ENCODE data around the gene CLN5. TPM values are rescaled to one million over a fixed set of nuclear protein-coding genes. Genes with fewer than 3 reads are reported as not detected.

The CLN5 gene
- 10.9 TPM for total RNA-seq (ENCODE audit: unreplicated experiment)
- long read RNA-seq, full-length matches to known transcripts: 5 of 6 reads
- long read RNA-seq, partial matches to known transcripts: 0 of 6 reads
- long read RNA-seq, other reads (novel, unspliced or antisense): 1 of 6 reads

DNA sequence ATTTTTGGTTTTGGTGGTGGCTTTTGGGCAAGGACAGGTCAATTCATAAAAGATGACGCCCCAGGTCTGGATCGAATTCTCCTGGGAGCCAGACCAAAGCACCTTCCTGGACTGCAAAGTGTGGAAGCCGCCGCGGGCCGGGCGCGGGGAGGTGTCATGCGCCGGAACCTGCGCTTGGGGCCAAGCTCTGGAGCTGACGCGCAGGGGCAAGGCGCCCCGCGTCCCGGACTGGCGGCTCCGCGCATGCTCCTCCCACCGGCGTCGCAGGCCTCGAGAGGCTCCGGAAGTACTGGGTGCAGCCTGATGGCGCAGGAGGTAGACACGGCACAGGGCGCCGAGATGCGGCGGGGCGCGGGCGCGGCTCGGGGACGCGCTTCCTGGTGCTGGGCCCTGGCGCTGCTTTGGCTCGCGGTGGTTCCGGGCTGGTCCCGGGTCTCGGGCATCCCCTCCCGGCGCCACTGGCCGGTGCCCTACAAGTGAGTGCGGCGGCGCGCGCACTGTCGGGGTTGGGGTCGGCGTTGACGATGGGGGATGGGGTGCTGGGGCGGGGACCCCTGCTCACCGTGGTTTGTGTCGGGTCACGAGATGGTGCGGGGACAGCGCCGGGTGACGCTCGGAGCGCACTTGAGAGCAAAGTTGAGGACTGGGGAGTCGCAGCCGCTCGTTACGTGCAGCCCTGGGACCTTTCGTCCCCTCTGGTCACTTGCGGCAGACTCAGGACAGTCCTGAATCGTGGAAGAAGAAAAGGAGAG is at the start of gene CLN5:
CLN5 (plus strand) TSS at position 286 of the 752 bp plus-strand sequence; CDS start at position 304, 18 bp downstream.
- Mint-ChIP-seq H3K27me3 (ENCODE audit: unreplicated experiment) (no peaks in the 10 kb centered on the region), H3K36me3 (ENCODE audit: low read depth, unreplicated experiment) (no peaks in the 10 kb centered on the region), H3K4me3 (ENCODE audit: unreplicated experiment) (peak within 1 kb of the TSS; percentile 96), H3K4me1 (ENCODE audit: unreplicated experiment) (peaks cover 12% of the 10 kb centered on the region), H3K27ac (ENCODE audit: unreplicated experiment) (peak within 1 kb of the TSS; percentile 78), H3K9me3 (ENCODE audit: unreplicated experiment) (no peaks in the 10 kb centered on the region)
- DNase-seq (ENCODE audit: low spot score): peak; percentile 77
- no peak for TF ChIP-seq CTCF (IDR thresholded peaks at IDR 0.05; ENCODE audit: unreplicated experiment)

DNA sequence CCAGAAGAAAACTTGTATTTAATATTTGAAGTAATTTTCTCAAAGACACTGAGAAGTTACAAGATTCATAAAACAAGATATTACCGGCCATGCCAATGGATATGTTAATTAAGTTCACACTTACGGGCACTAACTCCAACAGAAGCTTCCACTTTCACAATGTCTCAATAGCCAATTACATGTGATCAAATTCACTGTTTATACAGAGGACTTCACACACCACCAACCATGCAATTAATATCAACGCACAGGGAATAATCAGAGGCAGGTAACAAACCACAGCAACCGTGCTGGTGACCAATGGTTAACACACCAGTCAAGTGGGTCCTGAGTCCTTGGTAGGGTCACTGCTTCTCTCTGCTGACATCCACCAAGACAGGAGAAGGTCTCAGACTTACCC is 49.5 kb upstream of the CLN5 start:
- no peak overlapping the region for H3K4me3 Mint-ChIP-seq (ENCODE audit: unreplicated experiment)
- DNase-seq (ENCODE audit: low spot score): no peak

GRCh38 chr13:76943646-76944045 is 48.2 kb upstream of the CLN5 start:
- no peaks in the 10 kb centered on the region for H3K9me3 Mint-ChIP-seq (ENCODE audit: unreplicated experiment)
- no peak overlapping the region for H3K27ac Mint-ChIP-seq (ENCODE audit: unreplicated experiment)
- no peak overlapping the region for H3K4me3 Mint-ChIP-seq (ENCODE audit: unreplicated experiment)
- H3K27me3 Mint-ChIP-seq (ENCODE audit: unreplicated experiment): no peaks in the 10 kb centered on the region
- DNase-seq (ENCODE audit: low spot score): no peak
- no peaks in the 10 kb centered on the region for H3K36me3 Mint-ChIP-seq (ENCODE audit: low read depth, unreplicated experiment)
- no peak for TF ChIP-seq CTCF (IDR thresholded peaks at IDR 0.05; ENCODE audit: unreplicated experiment)
- H3K4me1 Mint-ChIP-seq (ENCODE audit: unreplicated experiment): no peaks in the 10 kb centered on the region

More for the DNA sequence above, 49.5 kb upstream of the CLN5 start:
- no peaks in the 10 kb centered on the region for H3K27me3 Mint-ChIP-seq (ENCODE audit: unreplicated experiment)
- H3K4me1 Mint-ChIP-seq (ENCODE audit: unreplicated experiment): no peaks in the 10 kb centered on the region
- no peak overlapping the region for H3K27ac Mint-ChIP-seq (ENCODE audit: unreplicated experiment)
- TF ChIP-seq CTCF (IDR thresholded peaks at IDR 0.05; ENCODE audit: unreplicated experiment): no peak
- no peaks in the 10 kb centered on the region for H3K36me3 Mint-ChIP-seq (ENCODE audit: low read depth, unreplicated experiment)
- H3K9me3 Mint-ChIP-seq (ENCODE audit: unreplicated experiment): no peaks in the 10 kb centered on the region

- Mint-ChIP-seq H3K9me3 (ENCODE audit: unreplicated experiment) (no peaks in the 10 kb centered on the region), H3K27ac (ENCODE audit: unreplicated experiment) (no peak overlapping the region), H3K27me3 (ENCODE audit: unreplicated experiment) (no peaks in the 10 kb centered on the region), H3K4me3 (ENCODE audit: unreplicated experiment) (no peak overlapping the region), H3K4me1 (ENCODE audit: unreplicated experiment) (no peaks in the 10 kb centered on the region), H3K36me3 (ENCODE audit: low read depth, unreplicated experiment) (no peaks in the 10 kb centered on the region)
- TF ChIP-seq CTCF (IDR thresholded peaks at IDR 0.05; ENCODE audit: unreplicated experiment): no peak
- DNase-seq (ENCODE audit: low spot score): no peak
Observed at GRCh38 chr13:76944456-76944855, 47.4 kb upstream of the CLN5 start.

GRCh38 chr13:76948149-76948548 is 43.7 kb upstream of the CLN5 start, which contains the start of gene ACOD1:
ACOD1 (plus strand) TSS chr13:76948511; CDS start chr13:76948559, 48 bp downstream.
- DNase-seq (ENCODE audit: low spot score): no peak
- H3K9me3 Mint-ChIP-seq (ENCODE audit: unreplicated experiment): no peaks in the 10 kb centered on the region
- no peaks in the 10 kb centered on the region for H3K36me3 Mint-ChIP-seq (ENCODE audit: low read depth, unreplicated experiment)
- no peak for TF ChIP-seq CTCF (IDR thresholded peaks at IDR 0.05; ENCODE audit: unreplicated experiment)
- H3K4me3 Mint-ChIP-seq (ENCODE audit: unreplicated experiment): no peak within 1 kb of the TSS
- H3K4me1 Mint-ChIP-seq (ENCODE audit: unreplicated experiment): no peaks in the 10 kb centered on the region
- no peak within 1 kb of the TSS for H3K27ac Mint-ChIP-seq (ENCODE audit: unreplicated experiment)
- no peaks in the 10 kb centered on the region for H3K27me3 Mint-ChIP-seq (ENCODE audit: unreplicated experiment)
